Islet of Langerhans (tissue), 1 donor: ENCODE data around the gene F9.
A peak's percentile ranks its signal among the peaks of the same experiment; 100 is the strongest.
"Not testable (repeated sequence)": the region's sequence is repeated elsewhere in the genome, so short reads cannot be mapped to it uniquely, and the experiment has no call there.

ENCODE experiments used
- FAIRE-seq: peaks from one replicate; lab custom pipeline; 2011; peaks lifted over from hg19 to GRCh38; lab: Jason Lieb, UNC

The F9 gene

DNA sequence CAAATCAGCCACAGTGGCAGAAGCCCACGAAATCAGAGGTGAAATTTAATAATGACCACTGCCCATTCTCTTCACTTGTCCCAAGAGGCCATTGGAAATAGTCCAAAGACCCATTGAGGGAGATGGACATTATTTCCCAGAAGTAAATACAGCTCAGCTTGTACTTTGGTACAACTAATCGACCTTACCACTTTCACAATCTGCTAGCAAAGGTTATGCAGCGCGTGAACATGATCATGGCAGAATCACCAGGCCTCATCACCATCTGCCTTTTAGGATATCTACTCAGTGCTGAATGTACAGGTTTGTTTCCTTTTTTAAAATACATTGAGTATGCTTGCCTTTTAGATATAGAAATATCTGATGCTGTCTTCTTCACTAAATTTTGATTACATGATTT is at the start of gene F9:
TSS of gene F9 (plus strand) at position 190 of the 400 bp plus-strand sequence. CDS start at position 216, 26 bp downstream.
- FAIRE-seq: no peak

- no peak for FAIRE-seq
These were observed 46.8 kb upstream of the F9 start for GRCh38 chrX:139483699-139484098.

- no peak for FAIRE-seq
These were observed 45.9 kb upstream of the F9 start for GRCh38 chrX:139484591-139484990.

DNA sequence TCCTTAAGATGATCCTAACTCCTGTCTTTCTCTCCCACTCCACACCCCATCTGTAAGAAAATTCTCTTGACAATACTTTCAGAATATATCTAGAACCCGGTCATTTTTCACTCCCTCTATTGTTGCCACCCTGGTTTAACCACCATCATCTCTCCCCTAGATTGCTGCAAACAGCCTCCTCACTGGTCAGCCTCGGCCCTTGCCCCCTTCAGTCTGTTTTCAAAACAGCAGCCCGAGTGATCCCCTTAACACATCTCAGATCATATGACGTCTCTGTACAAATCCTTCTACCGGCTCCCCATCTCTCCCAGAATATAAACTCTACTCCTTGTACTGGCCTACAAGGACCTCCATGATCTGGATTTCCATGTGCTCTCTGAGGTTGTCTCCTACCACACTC is 35.2 kb upstream of the F9 start:
- FAIRE-seq: no peak

GRCh38 chrX:139506333-139506732 is 24.2 kb upstream of the F9 start:
- FAIRE-seq: no peak

- no peak for FAIRE-seq
These were observed 22.4 kb upstream of the F9 start for GRCh38 chrX:139508099-139508498.

DNA sequence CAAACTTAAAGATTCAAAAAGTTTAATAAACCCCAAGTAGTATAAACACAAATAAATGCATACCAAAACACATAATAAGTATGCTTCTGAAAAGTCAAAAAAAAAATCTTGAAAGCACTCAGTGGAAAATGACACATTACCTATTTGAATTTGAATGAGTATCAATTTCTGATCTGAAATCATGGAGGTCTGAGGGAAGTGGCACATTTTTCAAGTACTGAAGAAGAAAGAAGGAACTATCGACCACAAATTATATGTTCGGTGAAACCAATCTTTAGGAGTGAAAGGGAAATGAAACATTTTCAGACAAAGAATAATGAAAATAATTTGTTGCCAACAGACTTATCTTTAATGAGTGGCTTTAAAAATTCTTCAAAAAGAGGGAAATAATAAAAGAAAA is 12.1 kb upstream of the F9 start:
- no peak for FAIRE-seq

- FAIRE-seq: not testable (repeated sequence)
These were observed 1.7 kb upstream of the F9 start for GRCh38 chrX:139528829-139529228.

GRCh38 chrX:139532834-139533233 is 2.3 kb downstream of the F9 start:
- no peak for FAIRE-seq

GRCh38 chrX:139533444-139533843 is 2.9 kb downstream of the F9 start:
- no peak for FAIRE-seq

DNA sequence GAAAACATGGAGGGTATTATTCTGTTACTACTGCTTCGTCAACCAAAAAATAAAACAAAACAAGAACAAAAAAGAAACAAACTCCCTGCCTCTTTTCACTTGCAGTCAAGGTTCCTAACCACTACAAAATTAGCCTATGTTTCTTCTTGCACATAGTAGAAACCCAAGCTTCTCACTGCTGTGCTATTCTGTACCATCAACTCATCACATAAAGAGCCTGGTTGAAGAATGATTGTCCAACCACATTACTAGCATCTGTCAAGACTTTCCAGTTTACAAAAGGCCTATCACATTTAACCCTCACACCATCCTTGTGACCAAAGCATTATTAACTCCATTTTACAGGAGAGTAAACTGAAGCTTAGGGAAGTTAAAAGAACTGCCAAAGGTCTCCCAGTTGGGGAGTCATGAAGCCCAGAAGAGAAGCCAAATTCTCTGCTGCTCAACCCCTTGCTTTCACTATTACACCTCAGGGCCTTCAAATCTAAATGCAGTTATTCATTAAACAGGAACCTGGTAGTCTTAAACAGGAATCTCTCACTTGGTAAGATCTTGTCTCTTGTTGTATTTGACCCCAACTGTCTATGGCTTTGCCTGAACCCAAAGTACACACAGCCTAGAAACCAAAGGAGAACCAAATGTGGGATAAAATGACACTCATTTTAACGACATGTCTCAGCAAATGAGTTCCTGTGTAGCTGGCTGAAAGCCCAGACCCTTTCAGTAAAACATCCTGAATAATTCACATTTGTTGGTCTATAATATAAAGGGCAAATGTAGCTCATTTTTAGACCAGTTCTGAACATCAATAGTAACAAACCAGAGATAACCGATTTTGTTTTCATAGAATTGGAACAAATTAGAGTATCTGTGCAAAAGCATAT is 8.6 kb downstream of the F9 start:
- FAIRE-seq: no peak

- no peak for FAIRE-seq
These were observed 12.1 kb downstream of the F9 start for GRCh38 chrX:139542652-139543051.

DNA sequence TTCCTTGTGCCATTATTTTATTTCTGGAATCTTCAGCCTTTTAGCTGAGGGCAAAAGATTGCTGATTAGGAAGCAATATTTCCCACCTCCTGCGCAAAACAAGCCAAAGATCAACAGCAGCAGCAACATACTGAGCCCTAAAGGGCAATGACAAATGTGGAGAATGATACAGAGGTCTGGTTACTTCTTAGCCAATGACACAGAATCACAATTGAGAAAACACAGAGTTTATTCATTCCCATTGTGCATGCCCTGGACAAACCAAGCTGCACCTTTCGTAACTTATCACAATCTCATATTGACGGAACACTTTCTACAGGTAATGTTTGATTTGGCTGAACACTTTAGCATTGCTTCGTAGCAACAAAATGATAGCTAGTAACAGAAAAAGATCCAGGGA is 13.4 kb downstream of the F9 start:
- FAIRE-seq: no peak

DNA sequence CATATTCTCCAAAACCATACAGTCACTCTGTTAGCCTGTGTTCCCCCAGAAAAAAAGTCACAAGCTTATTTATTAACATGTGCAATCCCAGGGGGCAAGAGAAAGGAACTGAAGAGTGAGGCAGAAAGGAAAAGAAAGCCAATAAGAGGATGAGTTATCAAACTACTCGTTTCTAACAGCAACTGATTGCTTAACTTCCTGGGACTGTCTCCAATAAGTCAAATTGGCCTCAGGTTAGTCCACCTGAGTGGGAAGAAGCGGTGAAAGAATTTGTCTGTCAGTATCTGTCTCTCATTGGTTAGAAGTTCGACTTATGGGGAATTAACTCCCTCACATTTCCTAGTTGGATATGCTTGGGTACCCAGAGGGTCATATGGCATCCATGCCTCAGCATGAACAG is 14.1 kb downstream of the F9 start:
- FAIRE-seq: no peak

DNA sequence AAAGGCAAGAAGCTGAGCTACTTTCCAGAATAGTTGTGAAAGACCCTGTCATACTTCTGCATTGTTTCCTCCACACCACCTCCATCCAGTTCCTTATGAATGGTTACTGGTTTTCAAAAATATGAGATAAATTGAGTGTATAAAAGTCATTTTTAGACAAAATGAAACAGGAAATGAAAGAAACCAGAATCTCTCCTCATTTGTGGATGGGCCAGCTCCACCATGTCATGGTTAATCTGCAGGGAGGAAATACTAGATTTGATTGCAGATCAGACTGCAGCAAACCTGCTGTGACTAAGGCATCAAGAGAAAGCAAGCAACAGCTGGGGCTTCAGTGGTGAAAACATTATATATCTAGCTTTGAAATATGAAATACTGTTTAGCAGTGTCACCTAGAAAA is 23.8 kb downstream of the F9 start:
- FAIRE-seq: no peak

DNA sequence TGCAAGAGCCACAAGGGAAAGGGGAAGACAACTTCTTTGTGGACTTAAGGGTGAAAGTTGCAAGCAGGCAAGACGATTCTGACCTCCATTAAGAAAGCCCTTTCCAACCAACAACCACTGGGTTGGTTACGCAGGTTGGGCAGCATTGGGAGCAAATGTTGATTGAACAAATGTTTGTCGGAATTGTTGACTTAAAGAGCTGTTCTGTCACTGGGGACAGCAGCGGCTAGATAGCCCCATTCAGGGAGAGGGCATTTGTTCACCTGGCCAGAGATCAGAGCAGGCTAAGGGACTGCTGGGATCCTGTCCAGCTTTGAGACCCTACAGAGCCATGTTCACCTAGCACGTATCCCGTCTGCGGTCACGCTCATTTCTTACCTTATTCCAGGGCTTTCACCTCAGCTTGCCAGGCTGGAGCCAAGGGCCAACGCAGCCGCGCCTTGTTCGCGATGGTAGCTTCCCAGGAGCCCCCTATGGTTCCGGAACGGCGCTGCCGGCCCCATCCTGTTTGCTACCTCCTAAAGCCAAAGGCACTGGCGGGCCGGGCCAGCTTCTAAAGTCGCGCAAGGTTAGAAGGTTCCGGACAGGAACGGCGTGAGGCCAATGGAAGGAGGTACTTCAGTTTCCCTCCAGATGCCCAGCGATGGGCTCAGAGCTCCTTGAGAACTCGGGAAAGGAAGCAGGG is 24.6 kb downstream of the F9 start:
- FAIRE-seq: no peak

GRCh38 chrX:139559383-139560042 is 29.0 kb downstream of the F9 start:
- peak; percentile 99 for FAIRE-seq

- no peak for FAIRE-seq
These were observed 29.7 kb downstream of the F9 start for GRCh38 chrX:139560221-139560620.

GRCh38 chrX:139563251-139563650 is 32.7 kb downstream of the F9 start:
- no peak for FAIRE-seq

DNA sequence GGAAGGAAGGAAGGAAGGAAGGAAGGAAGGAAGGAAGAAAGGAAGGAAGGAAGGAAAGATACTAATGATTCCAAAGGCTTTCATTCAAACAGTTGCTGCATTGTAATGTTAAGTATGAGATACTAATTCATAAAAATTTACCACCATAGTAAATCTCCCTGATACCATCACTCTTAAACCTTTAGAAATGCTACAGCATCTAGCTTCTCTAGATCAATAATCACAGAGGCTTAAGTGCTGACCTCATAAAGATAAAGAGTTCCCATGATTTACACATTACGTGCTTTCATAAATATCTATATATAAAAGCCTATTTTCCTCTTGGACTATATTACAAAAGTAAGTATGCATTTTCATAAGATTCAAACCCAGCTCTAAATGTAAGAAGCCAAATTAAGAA is 36.4 kb downstream of the F9 start:
- no peak for FAIRE-seq

- no peak for FAIRE-seq
These were observed 50.5 kb downstream of the F9 start for GRCh38 chrX:139581068-139581467.

DNA sequence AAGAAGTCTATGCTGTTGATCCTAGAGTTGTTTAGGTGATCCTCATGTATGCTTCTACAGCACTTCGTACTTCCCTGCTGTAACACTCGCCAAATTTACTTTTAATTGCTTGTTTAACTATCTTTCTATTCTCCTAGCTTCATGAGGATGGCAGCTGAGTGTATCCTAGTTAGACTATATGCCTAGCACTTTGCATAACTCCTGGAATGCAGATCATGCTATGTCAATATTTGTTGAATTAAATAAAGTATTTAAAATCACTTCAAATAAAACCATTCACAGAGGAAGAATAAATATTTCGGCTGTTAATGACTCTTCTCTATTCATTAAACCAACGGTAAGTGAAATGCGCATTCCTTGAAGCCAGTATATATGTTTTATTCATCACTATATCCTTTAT is 55.1 kb downstream of the F9 start:
- FAIRE-seq: no peak

DNA sequence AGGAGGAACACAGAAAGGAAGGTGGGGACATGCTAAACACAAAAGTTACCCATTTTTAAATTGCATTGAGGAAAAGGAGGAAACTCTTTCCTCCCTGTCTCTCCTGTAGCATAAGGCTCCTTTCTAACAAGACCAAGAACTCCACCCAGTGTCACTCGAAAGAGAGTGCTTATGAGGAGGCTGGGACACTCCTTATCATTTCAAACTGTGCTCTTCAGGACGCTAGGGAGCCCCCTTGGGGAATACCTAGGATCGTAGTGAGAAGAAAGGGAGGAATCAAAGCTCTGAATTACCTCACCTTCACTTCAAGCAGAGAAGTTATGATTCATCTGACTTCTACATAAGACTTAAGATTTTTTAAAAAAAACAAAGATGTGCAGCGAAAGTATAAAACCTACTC is 65.5 kb downstream of the F9 start:
- no peak for FAIRE-seq
